Adipose tissue (tissue), 3 donors: ENCODE measurements around the gene E2F2. TPM values are rescaled to one million over a fixed set of nuclear protein-coding genes. Genes with fewer than 3 reads are reported as not detected.

Experiments
- H3K27ac ChIP-seq: one replicate; pipeline ENCODE4 v1.5.1; 2013; ENCODE audit warnings: low read depth, low read length
- WGBS, 3 donors: extraction: QIAGEN DNeasy Blood & Tissue Kit; methylation state at CpG; one replicate each; pipeline ENCODE4 v1.1.7; 2013; 5-methylcytosine and 5-hydroxymethylcytosine counted together
- polyA plus RNA-seq, 3 donors: library from polyadenylated mRNA; stranded (reverse); fragments of 200-250 nt; gene quantifications; one replicate each; pipeline ENCODE4 v1.2.3, GENCODE V29; 2013
- donor health status: healthy with polysubstance abuse.
- donor health status: Bipolar disorder and iron deficiency.
- donor health status: healthy.

E2F2 gene, protein sequence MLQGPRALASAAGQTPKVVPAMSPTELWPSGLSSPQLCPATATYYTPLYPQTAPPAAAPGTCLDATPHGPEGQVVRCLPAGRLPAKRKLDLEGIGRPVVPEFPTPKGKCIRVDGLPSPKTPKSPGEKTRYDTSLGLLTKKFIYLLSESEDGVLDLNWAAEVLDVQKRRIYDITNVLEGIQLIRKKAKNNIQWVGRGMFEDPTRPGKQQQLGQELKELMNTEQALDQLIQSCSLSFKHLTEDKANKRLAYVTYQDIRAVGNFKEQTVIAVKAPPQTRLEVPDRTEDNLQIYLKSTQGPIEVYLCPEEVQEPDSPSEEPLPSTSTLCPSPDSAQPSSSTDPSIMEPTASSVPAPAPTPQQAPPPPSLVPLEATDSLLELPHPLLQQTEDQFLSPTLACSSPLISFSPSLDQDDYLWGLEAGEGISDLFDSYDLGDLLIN
- under 1 TPM; 0.10 to 0.22 (median 0.16) TPM for polyA plus RNA-seq

DNA sequence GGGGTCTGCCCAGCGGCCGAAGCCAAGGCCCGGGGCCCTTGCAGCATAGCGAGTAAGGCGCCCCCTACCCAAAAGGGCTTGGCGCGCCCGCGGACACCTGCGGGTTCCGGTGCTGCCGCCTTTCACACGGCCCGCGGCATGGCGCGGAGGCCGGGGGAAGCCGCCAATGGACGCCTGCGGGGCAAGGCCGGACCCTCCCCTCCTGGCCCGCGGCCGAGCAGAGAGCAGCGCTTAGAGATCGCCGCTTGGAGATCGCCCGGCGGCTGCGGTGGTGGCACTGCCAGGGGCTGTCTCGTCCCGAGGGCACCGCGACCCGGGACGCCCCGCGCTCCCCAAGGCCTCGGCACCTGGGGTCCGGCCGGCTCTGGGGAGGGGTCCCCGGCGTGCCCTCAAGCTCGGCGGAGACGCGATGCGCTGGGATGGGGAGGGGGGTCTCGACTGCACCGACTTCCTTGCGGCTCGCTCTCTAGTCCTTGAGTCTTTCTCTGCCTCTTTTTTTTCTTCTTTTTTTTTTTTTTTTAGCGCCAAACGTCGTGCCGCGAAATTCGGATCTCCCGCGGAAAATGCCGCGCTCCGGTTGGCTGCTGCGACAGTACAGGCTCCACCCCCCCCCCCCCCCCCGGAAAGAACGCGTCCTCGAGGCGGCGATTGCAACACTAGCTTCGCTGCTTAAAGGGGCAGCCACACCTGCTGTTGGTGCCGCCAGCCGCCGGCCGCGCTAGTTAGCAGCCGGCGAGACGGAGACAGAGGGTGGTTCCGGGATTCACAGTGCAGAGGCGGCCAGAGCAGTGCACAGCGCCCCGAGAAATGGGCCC, at the start of gene E2F2:
Gene E2F2, minus strand, starts transcription at position 487 of the 815 bp plus-strand sequence. Its CDS starts 440 bp downstream, at position 47.
- 0% methylated on average over 65 to 85 of the region's 85 CpGs for WGBS, 3 donors
- H3K27ac ChIP-seq, result no peak within 1 kb of the TSS

DNA sequence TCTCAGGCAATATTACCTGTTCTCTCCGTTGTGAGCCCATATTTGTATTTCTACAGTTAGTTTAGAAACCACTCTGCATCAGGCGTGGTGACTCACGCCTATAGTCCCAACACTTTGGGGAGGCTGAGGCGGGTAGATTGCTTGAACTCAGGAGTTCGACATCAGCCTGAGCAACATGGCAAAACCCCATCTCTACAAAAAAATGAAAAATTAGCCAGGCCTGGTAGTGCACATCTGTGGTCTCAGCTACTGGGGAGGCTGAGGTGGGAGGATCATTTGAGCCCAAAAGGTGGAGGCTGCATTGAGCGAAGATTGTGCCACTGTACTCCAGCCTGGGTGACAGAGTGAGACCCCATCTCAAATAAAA, 47.9 kb upstream of the E2F2 start:
- WGBS, 3 donors, result 85 to 91% (median 91%) methylated on average over 6 of the region's 6 CpGs
- no peak overlapping the region for H3K27ac ChIP-seq

DNA sequence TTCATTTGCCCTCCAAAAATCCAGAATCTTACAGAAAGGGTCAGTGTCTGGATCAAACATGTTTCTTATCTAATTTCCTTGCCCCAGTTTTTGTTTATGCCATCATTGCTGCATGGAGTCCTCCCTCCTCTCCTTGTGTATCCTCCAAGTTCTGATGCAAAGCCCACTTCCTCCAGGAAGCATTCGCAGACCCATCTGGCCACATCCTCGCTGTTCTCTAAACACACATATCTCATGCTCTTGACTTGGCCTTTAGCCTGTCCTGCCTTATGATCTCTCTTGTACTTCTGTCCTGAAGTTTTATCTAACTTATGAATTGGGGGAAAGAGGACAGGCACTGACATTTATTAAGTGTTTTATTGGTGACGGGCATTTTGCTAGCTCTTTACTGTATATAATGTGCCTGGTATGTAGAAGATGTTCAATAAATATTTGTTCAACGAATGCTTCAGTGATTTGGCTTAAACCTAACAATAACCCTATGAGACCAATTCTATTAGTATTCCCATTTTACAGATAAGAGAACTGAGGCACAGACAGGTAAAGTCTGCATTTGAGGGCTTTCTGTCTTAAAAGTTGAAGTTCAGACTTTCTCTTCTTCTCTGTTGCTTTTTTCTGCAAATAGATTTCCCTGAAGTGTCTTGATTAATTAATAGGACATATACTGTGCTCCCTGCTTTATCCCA, 47.4 kb upstream of the E2F2 start:
- 61 to 87% (median 66%) methylated on average over 4 of the region's 4 CpGs for WGBS, 3 donors
- no peak overlapping the region for H3K27ac ChIP-seq

DNA sequence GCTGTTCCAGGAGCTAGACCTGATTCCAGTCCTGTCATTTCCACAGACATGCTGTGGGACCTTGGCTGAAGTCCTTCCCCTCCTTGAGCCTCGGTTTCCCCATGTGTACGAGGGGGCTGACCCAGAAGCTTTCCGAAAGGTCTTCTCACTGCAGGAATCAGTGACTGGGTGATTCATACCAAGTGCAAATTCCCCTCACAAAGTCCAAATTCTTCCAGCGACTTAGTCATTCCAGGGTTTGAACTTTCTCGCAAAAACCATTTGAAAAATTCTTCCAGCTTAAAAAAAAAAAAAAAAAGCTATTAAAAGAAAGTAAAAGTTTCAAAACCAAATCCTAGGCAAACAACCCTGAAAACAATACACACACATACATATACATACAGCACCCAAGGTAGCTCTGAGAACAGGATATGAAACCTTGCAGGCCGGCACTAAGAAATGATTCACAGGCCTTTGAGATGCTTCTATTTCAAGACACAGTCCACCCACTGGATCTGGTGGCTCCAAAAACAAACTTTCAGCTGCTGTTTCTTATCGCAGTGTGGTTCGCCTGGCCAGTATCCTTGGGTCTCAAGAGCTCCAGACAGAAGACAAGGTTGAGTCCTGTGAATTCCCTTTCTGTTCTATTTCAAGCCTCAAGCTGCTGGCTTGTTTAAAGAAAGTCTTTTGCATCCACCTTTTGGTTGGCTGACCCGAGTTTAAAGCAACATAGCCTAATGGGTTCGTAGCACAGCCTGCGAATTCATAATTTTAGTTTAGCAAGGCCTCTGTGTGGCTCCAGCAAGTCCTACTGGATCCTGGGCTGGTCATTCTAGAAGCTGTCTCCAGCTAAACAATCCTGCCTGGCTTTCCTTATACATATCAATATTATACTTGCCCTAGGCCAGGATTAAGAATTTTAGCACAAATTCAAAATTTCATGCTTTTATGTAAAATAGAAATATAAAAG, 46.3 kb upstream of the E2F2 start:
- WGBS, 3 donors, result 45 to 68% (median 55%) methylated on average over 11 of the region's 11 CpGs

DNA sequence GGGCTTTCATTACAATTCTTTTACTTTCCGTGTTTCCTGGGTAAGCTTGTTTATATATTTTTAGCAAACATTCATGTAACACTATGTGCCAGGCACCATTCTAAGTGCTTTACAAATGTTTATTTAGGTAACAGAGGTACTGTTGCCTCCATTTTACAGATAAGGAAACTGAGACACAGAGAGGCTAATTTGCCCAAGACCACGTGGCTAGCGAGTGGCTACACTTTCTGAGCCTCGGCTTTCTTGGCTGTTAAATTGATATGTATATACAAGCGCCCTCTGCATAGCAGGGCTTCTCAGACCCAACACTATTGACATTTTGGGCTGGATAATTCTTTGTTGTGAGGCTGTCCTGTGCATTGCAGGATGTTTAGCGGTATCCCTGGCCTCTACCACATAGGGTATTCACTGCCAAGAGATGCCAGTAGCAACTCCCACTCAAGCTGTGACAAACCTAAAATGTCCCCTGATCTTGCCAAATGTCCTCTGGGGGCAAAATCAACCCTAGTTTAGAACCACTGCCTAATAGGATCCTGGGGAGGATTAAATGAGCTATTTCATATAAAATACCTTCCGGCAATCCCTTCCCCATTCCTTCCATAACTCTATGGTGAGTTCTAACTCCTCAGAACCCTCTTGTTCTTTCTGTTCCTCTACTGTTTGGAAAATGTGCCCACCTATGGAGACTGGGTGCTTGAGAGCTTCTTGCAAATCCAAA, 45.5 kb upstream of the E2F2 start:
- 83 to 89% (median 86%) methylated on average over 7 of the region's 7 CpGs for WGBS, 3 donors
- peak overlapping the region; percentile 65 for H3K27ac ChIP-seq

More for the DNA sequence above, 46.3 kb upstream of the E2F2 start:
- H3K27ac ChIP-seq, result peak overlapping the region; percentile 65

DNA sequence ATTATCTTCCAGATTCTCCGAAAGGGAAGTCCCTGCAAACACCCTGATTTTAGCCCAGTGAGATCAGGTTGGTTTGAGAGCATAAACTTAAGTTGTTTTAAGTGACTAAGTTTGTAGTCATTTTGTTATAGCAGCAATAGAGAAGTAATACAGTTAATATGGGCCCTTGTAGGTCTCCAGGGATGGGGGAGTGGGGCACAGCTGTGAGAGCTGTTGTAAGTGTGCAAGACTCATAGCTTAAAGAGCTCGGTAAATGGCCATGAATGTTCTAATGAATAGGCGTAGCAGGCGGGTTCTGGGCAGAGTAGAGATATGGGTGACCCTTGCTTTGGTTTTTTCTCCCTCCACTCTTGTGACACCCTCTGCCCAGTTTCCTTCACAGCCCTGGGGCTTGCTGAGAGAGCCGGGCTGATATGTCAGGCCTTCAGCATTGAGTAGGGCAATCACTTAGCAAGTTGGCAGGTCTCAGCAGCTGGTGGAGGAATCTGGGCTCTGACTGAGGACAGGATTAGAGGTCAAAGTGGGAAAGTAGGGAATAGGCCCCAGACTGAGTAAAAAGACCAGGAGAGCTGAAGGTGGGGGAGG, 44.3 kb upstream of the E2F2 start:
- WGBS, 3 donors, result 73 to 89% (median 77%) methylated on average over 5 of the region's 5 CpGs
- H3K27ac ChIP-seq, result no peak overlapping the region

DNA sequence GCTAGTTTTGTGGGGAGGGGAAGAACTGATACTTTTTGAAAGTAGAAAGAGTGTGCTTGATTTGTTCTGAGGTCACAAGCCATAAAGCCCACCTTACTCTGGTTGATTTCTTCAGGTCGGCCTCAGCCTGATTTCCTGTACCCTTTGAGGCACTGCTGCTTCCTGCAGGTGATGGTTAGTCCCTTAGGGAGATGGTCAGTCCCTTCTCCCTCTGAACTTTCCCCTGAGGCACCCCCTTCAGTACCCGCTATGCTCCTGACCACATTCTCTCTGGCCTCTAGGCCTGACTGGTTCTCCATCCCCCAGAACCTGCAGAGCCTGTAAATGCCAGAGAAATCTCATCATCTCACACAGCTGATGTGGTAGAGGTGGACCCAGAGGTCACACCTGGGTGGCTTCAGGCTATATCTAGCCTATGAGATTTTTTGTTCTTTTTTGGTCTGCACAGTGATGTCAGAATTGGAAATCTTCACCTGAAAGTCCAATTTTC, 43.3 kb upstream of the E2F2 start:
- no peak overlapping the region for H3K27ac ChIP-seq
- WGBS, 3 donors, result 78 to 92% (median 84%) methylated on average over 2 of the region's 2 CpGs

DNA sequence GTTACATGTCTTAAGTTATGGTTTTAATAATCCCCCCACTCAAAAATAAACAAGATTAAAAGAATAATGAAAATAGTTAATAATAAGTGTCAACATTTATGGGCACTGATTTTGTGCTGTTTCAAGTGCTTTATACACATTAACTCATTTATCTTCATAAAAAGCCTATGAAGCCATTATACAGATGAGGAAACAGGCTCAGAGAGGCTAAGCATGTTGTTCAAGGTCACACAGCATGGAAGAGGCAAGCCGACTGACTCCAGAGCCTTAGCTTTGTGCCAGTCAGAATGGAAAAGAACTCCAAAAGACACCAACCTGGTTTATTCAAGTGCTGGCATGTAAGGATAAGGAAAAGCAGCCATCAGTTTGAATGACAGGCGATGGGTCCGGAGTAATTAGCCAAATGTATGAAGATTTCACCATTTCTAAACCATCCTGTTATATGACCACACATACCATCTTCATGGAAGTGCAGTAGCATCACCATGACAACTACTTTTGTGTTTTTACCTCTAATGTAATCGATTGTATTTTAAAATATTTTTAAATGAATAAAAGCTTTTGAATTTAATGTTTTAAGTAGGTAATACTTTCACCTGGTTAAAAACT, 42.6 kb upstream of the E2F2 start:
- H3K27ac ChIP-seq, result no peak overlapping the region
- WGBS, 3 donors, result 61 to 79% (median 72%) methylated on average over 4 of the region's 4 CpGs

DNA sequence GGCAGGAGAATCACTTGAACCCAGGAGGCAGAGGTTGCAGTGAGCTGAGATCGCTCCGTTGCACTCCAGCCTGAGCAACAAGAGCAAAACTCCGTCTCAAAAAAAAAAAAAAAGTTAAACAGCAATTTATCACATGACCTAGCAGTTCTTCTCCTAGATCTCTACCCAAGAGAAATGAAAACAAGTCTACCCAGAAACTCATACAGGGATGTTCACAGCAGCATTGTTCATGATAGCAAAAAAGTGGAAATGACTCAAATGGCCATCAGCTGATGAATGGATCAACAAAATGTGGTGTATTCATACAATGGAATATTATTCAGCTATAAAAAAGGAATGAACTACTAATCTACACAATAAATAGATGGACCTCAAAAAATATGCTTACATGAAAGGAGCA, 40.4 kb upstream of the E2F2 start:
- no peak overlapping the region for H3K27ac ChIP-seq
- 82 to 90% (median 83%) methylated on average over 3 of the region's 3 CpGs for WGBS, 3 donors

DNA sequence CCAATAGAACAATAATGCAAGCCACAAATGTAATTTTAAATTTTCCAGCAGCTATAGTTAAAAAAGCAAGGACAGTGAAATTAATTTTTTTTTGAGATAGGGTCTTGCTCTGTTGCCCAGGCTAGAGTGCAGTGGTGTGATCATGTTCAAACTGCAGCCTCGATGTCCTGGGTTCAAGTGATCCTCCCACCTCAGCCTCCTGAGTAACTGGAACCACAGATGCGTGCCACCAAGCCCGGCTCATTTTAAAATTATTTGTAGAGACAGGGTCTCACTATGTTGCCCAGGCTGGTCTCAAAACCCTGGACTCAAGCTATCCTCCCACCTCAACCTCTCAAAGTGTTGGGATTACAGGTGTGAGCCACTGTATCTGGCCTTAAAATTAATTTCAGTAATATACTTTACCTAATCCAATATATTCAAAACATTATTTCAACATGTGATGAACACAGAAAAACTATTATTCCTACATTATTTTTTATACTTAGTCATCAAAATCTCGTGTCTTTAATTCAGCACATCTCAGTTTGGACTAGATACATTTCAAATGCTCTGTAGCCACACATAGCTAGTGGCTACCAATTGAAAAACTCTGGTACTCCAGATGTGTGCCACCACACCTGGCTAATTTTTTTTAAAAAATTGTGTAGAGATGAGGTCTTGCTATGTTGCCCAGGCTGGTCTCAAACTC, 39.1 kb upstream of the E2F2 start:
- no peak overlapping the region for H3K27ac ChIP-seq
- WGBS, 3 donors, result 90 to 94% (median 92%) methylated on average over 4 of the region's 4 CpGs

DNA sequence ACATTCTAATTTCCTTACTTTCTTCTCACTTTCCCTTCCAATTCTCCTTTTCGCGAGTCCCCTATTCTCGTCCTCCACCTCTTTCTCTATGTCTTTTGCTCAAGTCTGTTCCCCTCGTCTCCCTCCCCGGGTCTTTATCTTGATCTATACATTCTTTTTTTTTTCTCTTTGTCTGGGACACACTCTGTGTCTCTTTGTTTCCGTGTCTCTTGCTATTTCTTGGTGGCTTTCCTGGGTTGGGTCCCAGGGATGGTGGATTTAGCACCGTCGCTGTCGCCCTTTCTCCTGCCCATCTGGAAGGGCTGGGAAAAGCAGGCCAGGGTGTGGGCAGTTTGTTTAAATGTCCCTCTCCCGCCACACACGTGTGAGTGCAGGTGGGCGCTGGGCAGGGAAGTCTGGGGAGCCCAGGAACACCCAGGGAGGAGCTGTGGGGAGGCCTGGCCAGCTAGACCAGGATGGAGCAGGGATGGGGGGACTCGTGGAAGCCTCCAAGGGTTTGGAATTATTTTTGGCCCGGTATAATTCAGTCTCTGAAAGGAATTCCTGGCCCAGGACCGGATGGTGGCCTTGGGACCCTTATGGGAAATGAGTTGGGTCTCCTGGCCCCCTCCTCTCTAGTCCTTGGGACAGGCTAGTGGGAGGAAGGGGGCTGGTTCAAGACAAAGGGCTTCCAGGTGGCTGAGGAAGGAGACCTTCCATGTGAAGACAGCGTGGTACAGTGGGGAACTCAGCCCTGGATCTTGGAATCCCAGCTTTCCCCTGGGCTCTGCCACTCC, 37.8 kb upstream of the E2F2 start:
- 39 to 48% (median 40%) methylated on average over 16 of the region's 16 CpGs for WGBS, 3 donors

DNA sequence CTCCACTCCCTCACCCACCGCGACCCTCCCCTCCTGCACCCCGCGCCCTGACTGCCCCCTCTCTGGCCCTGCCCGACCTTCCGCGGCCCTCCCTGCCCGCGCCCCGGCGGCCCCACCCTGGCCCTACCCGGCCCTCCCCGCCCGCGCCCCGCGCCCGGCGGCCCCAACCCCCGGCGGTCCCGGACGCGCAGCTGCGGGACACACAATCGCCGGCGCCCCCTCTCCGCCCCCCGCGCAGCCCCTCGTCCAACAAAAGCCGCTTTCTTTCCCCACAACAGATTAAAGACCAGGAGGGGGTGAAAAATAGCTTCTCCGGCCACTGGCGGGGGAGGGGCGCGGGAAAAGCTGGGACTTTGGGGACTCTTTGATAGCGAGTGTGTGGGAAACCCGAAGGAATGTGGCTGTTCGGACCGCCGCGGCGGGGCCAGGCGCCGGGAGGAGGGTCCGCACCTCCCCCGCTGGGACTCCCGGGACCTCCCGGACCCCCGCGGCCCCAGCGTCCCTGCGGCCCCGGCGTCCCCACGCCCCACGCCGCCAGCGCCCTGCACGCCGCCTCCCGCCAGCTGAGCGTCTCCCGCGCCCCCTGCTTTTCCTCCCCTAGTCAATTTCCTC, 37.1 kb upstream of the E2F2 start:
- WGBS, 3 donors, result 1 to 2% (median 2%) methylated on average over 41 to 66 of the region's 66 CpGs
- no peak overlapping the region for H3K27ac ChIP-seq

More for the DNA sequence above, 37.8 kb upstream of the E2F2 start:
- no peak overlapping the region for H3K27ac ChIP-seq

DNA sequence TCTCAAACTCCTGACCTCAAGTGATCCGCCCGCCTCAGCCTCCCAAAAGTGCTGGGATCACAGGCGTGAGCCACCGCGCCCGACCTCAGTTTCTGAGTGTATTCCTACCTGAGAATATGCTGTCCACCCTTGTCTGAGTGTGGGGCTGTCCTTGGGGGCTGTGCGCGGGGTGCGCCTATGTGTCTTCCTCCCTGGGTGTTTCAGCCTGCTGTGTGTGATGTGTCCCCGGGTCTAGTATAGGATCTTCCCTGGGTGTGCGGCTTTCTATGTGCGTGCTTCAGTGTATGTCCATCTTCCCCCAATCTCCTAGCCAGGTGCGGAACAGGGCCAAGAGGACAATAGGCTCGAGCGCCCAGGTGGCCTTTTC, 36.6 kb upstream of the E2F2 start:
- H3K27ac ChIP-seq, result no peak overlapping the region
- WGBS, 3 donors, result 64 to 70% (median 65%) methylated on average over 15 of the region's 15 CpGs

DNA sequence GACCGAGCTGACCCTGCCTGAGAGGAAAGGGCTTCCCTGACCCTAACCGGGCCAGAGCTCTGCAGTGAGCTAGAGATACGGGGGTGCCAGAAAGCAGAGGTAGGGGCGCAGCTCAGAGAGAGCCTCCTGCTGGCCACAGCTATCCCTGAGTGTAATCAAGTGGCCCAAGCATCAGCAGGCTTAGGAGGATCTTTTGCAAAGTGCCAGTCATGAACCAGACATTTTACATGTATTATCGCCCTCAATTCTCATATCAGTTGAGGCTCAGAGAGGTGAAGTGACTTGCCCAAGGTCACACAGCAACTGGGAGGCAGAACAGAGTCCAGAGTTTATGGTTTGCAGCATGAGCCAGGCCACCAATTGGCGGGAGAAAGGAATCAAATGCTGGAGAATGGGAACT, 35.3 kb upstream of the E2F2 start:
- H3K27ac ChIP-seq, result no peak overlapping the region
- WGBS, 3 donors, result 86 to 95% (median 86%) methylated on average over 6 of the region's 6 CpGs

DNA sequence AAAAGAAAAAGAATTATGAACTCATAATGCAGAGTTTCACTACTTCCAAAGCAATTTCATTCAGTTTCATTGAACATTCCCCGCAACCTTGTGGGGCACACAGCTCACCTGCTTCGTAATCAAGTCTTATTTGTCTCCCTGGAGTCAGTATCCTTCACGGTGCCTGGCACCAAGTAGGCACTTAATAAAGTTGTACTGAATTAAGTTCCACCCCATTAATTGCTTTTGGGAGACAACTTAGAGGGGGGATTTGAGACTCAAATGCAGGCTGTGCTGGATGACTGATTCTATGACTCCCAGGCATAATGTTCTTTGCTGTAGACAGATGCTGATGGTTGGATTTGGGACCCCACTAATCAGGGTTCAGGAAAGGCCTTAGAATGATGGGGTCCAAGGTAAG, 34.7 kb upstream of the E2F2 start:
- 87 to 93% (median 92%) methylated on average over 3 of the region's 3 CpGs for WGBS, 3 donors

More for the DNA sequence above, 34.7 kb upstream of the E2F2 start:
- H3K27ac ChIP-seq, result no peak overlapping the region
